Measurements from ENCODE around the gene COL6A2. TPM values are rescaled to one million over a fixed set of nuclear protein-coding genes. Genes with fewer than 3 reads are reported as not detected.

Gene COL6A2
- total and polyA plus RNA-seq, 8 donors = 15.2 to 135 (median 65.5) TPM

DNA sequence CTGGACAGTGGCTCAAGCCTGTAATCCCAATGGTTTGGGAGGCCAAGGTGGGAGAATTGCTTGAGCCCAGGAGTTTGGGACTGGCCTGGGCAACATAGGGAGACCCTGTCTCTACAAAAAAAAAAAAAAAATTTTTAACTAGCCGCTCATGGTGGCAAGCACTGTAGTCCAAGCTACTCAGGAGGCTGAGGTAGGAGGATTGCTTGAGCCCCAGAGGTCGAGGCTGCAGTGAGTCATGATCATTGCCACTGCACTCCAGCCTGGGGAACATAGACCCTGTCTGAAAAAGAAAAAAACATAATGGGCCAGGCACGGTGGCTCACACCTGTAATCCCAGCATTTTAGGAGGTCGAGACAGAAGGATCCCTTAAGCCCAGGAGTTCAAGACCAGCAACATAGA, 81.0 kb downstream of the COL6A2 start:
- intact Hi-C loops (cut with DNase I) = no loop called here
- Histone ChIP-seq H3K27me3 (no peaks in the 10 kb centered on the region), H3K4me1 (no peaks in the 10 kb centered on the region), H3K4me3 (no peak overlapping the region), H3K9me3 (no peaks in the 10 kb centered on the region), H3K36me3 (no peaks in the 10 kb centered on the region), H3K27ac (no peak overlapping the region)
- DNase-seq (no peak), ATAC-seq (no peak), FAIRE-seq (no peak)
- WGBS, 2 donors = 82 to 93% methylated on average over 4 of the region's 4 CpGs
- TF ChIP-seq, protein P1, sequence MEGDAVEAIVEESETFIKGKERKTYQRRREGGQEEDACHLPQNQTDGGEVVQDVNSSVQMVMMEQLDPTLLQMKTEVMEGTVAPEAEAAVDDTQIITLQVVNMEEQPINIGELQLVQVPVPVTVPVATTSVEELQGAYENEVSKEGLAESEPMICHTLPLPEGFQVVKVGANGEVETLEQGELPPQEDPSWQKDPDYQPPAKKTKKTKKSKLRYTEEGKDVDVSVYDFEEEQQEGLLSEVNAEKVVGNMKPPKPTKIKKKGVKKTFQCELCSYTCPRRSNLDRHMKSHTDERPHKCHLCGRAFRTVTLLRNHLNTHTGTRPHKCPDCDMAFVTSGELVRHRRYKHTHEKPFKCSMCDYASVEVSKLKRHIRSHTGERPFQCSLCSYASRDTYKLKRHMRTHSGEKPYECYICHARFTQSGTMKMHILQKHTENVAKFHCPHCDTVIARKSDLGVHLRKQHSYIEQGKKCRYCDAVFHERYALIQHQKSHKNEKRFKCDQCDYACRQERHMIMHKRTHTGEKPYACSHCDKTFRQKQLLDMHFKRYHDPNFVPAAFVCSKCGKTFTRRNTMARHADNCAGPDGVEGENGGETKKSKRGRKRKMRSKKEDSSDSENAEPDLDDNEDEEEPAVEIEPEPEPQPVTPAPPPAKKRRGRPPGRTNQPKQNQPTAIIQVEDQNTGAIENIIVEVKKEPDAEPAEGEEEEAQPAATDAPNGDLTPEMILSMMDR (IDR thresholded peaks at IDR 0.05) = no peak

Other genes with a start within 250 kb of the COL6A2 start
- 100 to 1,000 TPM in 1 of 6 donors, 10 to 100 TPM in 5; 22.9 to 101 (median 41.9) TPM for gene COL6A1, start 116.3 kb upstream of the COL6A2 start, total RNA-seq
- gene COL6A1, start 116.3 kb upstream of the COL6A2 start, polyA plus RNA-seq = 100 to 1,000 TPM in 1 of 2 donors, 10 to 100 TPM in 1; 97.4 to 131 TPM
- gene FTCD, start 57.5 kb downstream of the COL6A2 start, total RNA-seq = 1 to 10 TPM in 1 of 6 donors, under 1 TPM in 5; 0.31 to 1.4 (median 0.42) TPM
- 10 to 100 TPM in 1 of 2 donors, 1 to 10 TPM in 1; 4.9 to 14.0 TPM for gene FTCD, start 57.5 kb downstream of the COL6A2 start, polyA plus RNA-seq
- gene SPATC1L, start 86.3 kb downstream of the COL6A2 start, total RNA-seq = 1 to 10 TPM; 3.1 to 8.1 (median 6.0) TPM
- 10 to 100 TPM; 12.9 to 26.9 TPM for gene SPATC1L, start 86.3 kb downstream of the COL6A2 start, polyA plus RNA-seq
- 10 to 100 TPM; 16.1 to 34.1 (median 24.5) TPM for gene LSS, start 130.7 kb downstream of the COL6A2 start, total RNA-seq
- 10 to 100 TPM; 30.2 to 33.6 TPM for gene LSS, start 130.7 kb downstream of the COL6A2 start, polyA plus RNA-seq
- 10 to 100 TPM; 30.6 to 58.7 (median 35.9) TPM for gene MCM3AP, start 187.5 kb downstream of the COL6A2 start, total RNA-seq
- 10 to 100 TPM; 47.9 to 59.4 TPM for gene MCM3AP, start 187.5 kb downstream of the COL6A2 start, polyA plus RNA-seq
- gene YBEY, start 188.2 kb downstream of the COL6A2 start, total RNA-seq = 10 to 100 TPM in 1 of 6 donors, 1 to 10 TPM in 5; 4.4 to 11.9 (median 6.7) TPM
- gene YBEY, start 188.2 kb downstream of the COL6A2 start, polyA plus RNA-seq = 10 to 100 TPM in 1 of 2 donors, 1 to 10 TPM in 1; 9.8 to 15.3 TPM
- 1 to 10 TPM in 4 of 6 donors, under 1 TPM in 2; 0.88 to 2.8 (median 1.9) TPM for gene C21orf58, start 225.8 kb downstream of the COL6A2 start, total RNA-seq
- 10 to 100 TPM in 1 of 2 donors, 1 to 10 TPM in 1; 8.8 to 13.1 TPM for gene C21orf58, start 225.8 kb downstream of the COL6A2 start, polyA plus RNA-seq
- 10 to 100 TPM in 3 of 6 donors, 1 to 10 TPM in 3; 8.1 to 13.5 (median 10.0) TPM for gene PCNT, start 226.0 kb downstream of the COL6A2 start, total RNA-seq
- gene PCNT, start 226.0 kb downstream of the COL6A2 start, polyA plus RNA-seq = 10 to 100 TPM; 14.2 to 15.5 TPM